ENCODE measurements around the gene NF2.

Gene NF2

GRCh38 chr22:29704528-29705285 is 101.3 kb downstream of the NF2 start:
- DNase-seq: no peak

GRCh38 chr22:29705651-29706050 is 102.2 kb downstream of the NF2 start:
- DNase-seq: no peak

GRCh38 chr22:29706486-29706885 is 103.1 kb downstream of the NF2 start:
- DNase-seq: no peak

DNA sequence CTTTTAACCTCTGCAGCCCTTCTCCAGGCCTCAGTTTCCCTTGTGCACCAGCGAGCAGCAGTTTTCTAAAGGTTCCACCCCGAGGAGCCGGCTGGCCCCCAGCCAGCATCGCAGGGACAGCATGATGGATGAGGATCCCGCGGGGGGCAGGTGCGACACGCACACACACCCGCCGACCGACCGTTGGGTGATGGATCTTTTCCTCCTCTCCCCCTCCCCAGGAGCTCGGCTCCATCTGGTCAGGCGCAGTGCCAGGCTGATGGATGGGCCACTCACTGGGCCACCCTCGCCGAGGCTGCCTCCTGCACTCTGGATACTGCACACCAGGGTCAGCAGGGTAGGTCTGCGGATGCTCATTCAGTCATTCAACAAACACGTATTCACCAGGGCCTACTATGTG is 103.6 kb downstream of the NF2 start:
- DNase-seq: no peak

- no peak for DNase-seq
Observed at GRCh38 chr22:29707471-29707870, 104.0 kb downstream of the NF2 start.

GRCh38 chr22:29710193-29710592 is 106.8 kb downstream of the NF2 start:
- DNase-seq: no peak

- no peak for DNase-seq
Observed at GRCh38 chr22:29710922-29711593, 107.6 kb downstream of the NF2 start.

- no peak for DNase-seq
Observed at GRCh38 chr22:29712119-29712518, 108.7 kb downstream of the NF2 start.

DNA sequence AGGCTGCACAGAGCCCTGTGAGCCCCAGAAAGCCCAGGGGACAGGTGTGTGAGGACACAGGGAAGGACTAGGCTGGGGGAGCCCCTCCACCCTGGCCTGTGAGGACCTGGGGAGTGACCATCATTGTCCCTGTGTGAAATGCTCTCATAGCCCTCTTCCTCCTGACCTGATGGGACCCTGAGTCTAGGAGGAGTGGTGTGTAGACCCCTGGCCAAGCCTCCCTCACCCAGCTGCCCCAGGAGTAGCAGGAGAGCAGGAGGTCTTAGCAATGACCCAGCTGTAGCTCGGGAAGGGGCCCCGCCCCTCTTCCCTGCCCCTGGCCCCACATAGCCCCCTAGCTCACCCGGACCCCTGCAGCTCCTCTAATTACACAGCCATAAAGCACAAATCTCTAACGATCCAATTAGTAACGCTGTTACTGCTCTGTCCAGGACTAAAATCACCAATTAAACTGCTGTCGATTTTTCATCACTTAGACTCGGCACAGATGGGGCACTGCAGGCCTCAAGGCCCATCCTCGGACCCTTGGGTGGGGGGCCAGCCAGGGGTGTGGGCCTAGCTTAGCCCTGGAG is 109.8 kb downstream of the NF2 start:
- DNase-seq: no peak

DNA sequence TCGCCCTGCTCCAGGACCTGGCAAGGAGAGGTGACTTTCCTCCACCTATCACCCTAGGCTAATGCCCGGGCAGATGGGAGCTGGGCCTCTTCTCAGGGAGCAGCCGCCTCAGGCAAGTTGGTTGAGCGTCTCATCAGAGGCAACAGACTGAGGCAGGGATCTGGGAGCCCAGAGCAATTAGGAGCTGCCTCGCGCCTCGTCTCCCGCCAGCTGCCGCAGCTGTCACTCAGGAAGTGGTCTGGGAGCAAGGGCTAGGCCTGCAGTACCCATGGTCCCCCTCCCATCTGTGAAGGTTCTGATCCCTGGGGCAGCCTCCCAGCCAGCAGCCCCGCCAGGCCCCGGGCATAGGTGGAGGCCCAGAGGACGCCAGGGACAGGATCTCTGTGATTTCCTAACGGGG is 111.8 kb downstream of the NF2 start:
- DNase-seq: no peak

GRCh38 chr22:29715705-29716104 is 112.3 kb downstream of the NF2 start:
- no peak for DNase-seq

DNA sequence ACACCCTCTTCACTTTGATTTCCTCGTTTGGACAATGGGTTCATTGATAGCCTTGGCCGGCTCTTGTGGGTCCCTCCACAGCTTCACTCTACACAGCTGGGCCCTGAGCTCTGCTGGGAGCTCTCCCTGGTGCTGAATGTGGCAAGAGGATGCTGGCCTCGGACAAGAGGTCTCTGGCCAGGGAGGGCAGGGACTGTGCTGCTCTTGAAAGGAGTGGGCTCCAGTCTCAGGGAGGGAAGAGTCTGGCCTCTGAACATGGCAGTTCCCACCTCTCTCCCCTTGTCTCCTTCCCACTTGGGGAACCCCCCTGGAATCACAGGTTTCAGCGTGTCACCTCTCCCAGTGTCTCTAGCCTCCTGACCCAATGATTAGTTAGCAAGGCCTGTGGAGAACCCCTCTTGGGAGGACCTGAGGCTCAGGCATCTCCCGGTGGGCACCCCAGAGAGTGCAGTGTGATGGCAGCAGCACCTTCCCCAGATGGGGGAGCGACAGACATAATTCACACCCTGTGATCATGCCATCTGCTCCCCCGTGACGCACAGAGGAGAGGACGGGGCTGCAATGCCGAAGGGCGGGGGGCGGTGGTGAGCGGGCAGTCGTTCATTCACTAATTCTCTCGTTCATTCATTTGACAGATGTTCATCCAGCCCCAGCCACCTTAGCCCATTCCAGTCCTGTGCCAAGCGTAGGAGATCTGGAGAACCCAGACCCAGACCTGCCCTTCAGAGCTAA is 113.5 kb downstream of the NF2 start:
- no peak for DNase-seq

DNA sequence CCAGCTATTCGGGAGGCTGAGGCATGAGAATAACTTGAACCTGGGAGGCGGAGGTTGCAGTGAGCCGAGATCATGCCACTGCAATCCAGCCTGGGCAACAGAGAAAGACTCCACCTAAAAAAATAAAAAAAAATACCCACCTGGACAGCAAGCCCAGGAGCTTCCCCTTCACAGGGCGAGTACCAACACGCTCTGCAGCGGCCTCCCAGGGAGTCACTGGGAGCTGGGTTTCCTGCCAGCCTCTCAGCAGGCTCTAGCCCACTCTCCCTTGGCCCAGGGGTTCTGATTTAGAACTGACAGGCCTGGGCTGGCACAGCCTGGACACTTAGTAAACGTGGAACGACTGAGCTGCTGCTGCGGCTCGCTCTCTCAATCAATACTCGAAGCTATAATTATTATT is 114.4 kb downstream of the NF2 start:
- DNase-seq: no peak

GRCh38 chr22:29718949-29719898 is 115.8 kb downstream of the NF2 start:
- no peak for DNase-seq

DNA sequence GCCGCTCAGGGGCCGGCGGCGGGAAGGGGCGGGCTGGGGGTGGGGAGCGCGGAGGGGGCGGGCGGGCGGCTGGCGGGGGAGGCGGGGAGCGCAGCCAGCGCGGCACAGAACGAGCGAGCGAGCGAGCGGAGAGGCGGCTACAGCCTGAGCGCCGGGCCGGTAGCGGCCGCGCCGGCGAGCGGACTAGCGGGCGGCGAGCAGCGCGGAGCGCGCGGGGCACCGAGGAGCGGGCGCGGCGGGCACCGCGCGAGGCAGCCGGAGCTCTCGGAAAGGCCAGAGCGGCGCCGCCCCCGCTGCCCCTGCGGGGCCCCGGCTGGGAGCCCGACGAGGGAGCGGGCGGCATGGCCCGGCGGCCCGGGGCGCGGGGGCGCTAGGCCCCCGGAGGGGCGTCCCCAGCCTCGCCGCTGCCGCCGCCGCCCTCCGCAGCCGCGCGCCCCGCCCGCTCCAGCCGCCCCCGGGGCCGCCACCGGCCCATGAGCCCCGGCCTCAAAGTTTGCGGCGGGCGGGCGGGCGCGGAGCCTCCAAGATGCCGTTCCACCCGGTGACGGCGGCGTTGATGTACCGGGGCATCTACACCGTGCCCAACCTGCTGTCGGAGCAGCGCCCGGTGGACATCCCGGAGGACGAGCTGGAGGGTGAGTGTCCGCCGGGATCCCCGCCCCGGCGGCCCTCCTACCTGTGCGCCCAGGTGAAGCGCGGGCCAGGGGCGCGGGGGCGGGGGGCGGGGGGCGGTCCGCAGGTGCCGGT is 116.6 kb downstream of the NF2 start, which contains the start of gene CABP7:
Gene CABP7 (plus strand): TSS at position 105 of the 747 bp plus-strand sequence. CDS start 422 bp downstream, at position 527.
- DNase-seq: no peak

DNA sequence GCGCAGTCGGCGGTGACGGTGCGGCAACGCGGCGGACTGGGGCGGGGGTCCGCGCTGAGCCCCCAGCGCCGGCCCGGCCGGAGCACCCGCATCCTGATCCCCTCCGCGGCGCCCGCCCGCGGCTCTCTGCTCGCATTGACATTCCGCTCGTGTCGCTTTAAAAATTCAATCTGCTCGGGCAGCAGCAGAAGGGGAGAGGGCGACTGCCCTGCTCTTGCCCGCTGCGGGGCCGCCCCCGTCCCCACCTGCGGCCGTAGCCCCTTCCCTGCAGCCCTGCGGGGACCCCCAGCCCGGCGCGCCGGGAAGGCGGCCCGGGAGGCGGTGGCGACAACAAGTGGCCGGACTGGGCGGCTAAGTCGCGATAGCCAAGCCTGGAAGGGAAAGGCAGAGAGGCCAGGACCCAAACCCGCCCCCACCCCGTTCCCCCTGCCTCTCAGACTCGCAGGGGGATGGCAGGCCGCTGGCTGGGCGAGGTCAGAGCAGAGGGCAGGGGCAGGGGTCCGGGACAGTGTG is 117.4 kb downstream of the NF2 start:
- no peak for DNase-seq

DNA sequence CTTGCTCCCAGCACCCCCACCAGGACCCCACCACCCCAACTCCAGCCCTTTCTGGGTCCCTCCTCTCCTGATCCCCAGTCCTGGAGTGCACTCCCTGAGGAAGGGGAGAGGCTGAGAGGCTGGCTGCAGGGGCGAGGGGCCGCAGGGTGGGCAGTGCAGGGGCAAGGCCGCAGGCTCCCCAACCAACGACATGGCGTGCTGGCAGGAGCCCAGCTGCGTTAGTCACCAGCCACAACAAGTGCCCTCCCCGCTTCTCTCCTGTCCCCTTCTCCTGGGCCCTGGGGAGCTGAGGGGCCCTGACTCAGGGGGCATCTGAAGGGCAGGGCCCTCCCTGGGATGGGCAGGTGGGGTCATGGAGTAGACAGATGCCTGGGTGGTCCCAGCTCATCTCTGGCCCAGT is 118.7 kb downstream of the NF2 start:
- no peak for DNase-seq

GRCh38 chr22:29722587-29722986 is 119.2 kb downstream of the NF2 start:
- DNase-seq: no peak

DNA sequence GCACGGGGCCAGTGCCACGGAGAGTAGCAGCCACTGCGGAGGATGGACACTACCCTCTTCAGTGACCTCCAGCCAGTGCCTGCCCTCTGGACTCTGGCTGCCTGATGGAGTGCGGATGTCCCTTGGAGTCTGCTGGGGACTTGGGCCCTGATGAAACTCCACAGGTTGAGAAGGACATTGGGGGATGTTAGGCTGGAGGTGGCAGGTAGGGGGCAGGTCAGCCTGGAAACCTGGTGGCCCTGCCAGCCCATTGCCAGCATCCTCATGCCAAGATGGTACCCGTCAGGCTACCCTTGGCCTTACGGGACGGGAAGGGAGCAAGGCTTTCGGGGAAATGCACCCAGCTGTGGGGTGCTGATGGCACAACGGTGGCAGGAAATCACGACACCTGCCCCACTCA is 120.3 kb downstream of the NF2 start:
- no peak for DNase-seq

DNA sequence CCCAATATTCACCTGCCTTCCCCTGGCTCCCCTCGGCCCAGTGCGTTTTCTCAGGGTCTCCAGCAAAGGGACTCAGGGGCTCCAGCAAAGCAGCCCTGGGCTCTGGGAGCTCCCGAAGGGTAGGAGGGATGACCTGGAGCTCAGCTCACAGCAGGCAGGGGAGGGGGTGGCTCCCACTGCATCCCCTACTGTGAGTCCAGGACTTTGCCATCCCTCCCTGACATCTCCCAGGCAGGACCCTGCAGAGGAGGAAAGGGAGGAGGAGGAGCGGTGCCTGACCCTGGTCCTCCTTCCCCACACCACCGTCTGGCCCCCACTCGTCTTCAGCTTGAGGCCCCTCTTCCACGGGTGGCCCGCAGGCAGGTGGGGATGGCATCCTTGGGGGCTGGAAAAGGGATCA is 121.4 kb downstream of the NF2 start:
- no peak for DNase-seq

DNA sequence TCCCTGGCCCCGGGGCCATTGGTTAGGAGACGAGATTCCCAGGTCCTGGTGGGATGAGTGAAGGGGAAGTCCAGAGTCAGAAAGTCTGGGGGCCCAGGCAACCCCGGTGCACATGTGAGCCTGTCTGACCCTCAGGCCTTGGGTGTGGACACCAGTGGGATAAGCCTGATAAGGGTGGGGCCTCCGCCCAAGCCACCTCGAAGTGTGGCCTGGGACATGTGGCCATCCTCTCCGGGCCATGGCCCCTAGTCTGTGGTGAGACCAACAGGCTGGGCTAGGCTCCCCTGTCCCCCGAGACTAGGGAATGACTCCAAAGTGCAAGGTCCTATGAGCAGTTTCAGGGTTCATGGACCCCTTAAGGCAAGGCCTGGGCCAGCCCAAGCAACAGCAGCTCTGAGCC is 122.7 kb downstream of the NF2 start:
- no peak for DNase-seq
